K562 (cell line): ENCODE data around the gene SHF. TPM values are rescaled to one million over a fixed set of nuclear protein-coding genes. Genes with fewer than 3 reads are reported as not detected.

Source experiments
- GTF3C2 ChIP-seq: IDR thresholded peaks from 3 replicates; pipeline ENCODE4 v1.6.1; 2011; ENCODE audit warnings: borderline replicate concordance, mild to moderate bottlenecking, moderate library complexity; ENCODE audit not compliant: insufficient read length; ENCODE audit errors: extremely low read depth
- IRF9 ChIP-seq: fragments of 450-650 bp; IDR thresholded peaks from 2 replicates; pipeline ENCODE4 v1.6.1; 2016; ENCODE audit warnings: missing biosample characterization, missing genetic modification characterization
- MYNN ChIP-seq, 2 experiments: sonication (generic); formaldehyde crosslinking in 1 of 2; IDR thresholded peaks; 2 replicates each; pipeline versions ENCODE4 v1.5.0 to v1.6.1; 2016 to 2020; ENCODE audit warnings: antibody characterized with exemption in 1 of 2, missing genetic modification reagents in 1 of 2
- POLR2H ChIP-seq: IDR thresholded peaks from 2 replicates; pipeline ENCODE4 v1.6.1; 2016; ENCODE audit warnings: missing genetic modification characterization, low read depth, mild to moderate bottlenecking, control low read depth, missing compliant biosample characterization, moderate library complexity
- RBM22 ChIP-seq: fragments of 200-400 bp; formaldehyde crosslinking; IDR thresholded peaks from 2 replicates; pipeline ENCODE4 v1.6.1; 2018; ENCODE audit warnings: low read length, low read depth; ENCODE audit not compliant: poor library complexity, severe bottlenecking
- TAF15 ChIP-seq: fragments of 200-400 bp; formaldehyde crosslinking; IDR thresholded peaks from 2 replicates; pipeline ENCODE4 v1.6.1; 2017; ENCODE audit warnings: mild to moderate bottlenecking, low read depth, low read length, moderate library complexity
- ZNF282 ChIP-seq: sonication (generic); formaldehyde crosslinking; IDR thresholded peaks from 2 replicates; pipeline ENCODE4 v1.8.1; 2023; ENCODE audit warnings: missing genetic modification reagents
- polyA plus RNA-seq, 8 experiments: library from polyadenylated mRNA; depleted of rRNA in 4 of 8; stranded (reverse) in 5 of 8; unstranded in 3 of 8; fragments of >200 nt; fragmentation: Nextera tagmentation in 2 of 8; fragmentation: Illumina TruSeq in 1 of 8; extraction: Ambion mirVana in 2 of 8; extraction: Trizol in 1 of 8; gene quantifications; 2 replicates each; pipeline versions ENCODE4 v1.2.1 to v1.2.3, GENCODE V29; 2011 to 2014; ENCODE audit warnings: inconsistent platforms in 1 of 8, missing spikeins in 1 of 8
- total RNA-seq, 7 experiments: library from RNA; depleted of rRNA in 6 of 7; stranded (reverse); fragments of >200 nt in 6 of 7; fragmentation: Illumina TruSeq in 2 of 7; extraction: Trizol in 2 of 7; gene quantifications; 2 replicates each; pipeline versions ENCODE4 v1.2.1 to v1.2.3, GENCODE V29; 2011 to 2021; ENCODE audit warnings: low replicate concordance in 1 of 7

Gene SHF
- total and polyA plus RNA-seq, 9 of the 15 experiments (the other 6 are each of a cell fraction or from before 2014, with no cell fraction given): 0.51 to 2.2 (median 0.85) TPM; not detected in 2

GRCh38 chr15:45177285-45177684 lies 10.5 kb downstream of the SHF start (continued):
- no peak for TF ChIP-seq GTF3C2
- TF ChIP-seq RBM22: no peak
- TF ChIP-seq ZNF282 (CRISPR knock-in tag): no peak
- TF ChIP-seq IRF9 (tag): no peak
- TF ChIP-seq TAF15: no peak
- no peak for TF ChIP-seq POLR2H
- no peak for TF ChIP-seq MYNN (IDR thresholded peaks at IDR 0.05)
- no peak for TF ChIP-seq MYNN (CRISPR knock-in tag; IDR thresholded peaks at IDR 0.05)
